SJCRH30 (cell line): ENCODE measurements around the gene FAM222A. TPM values are rescaled to one million over a fixed set of nuclear protein-coding genes. Genes with fewer than 3 reads are reported as not detected.
A peak's percentile ranks its signal among the peaks of the same experiment; 100 is the strongest.

ENCODE experiments used
- DNase-seq, 2 experiments: peaks; one replicate each; pipeline ENCODE4 v3.0.0-alpha.2; 2015 to 2020
- H3K27ac ChIP-seq: fragments of 250-450 bp; sonication (Bioruptor Pico); 2 replicates; pipeline ENCODE4 v1.5.1; 2020; ENCODE audit warnings: mild to moderate bottlenecking, moderate library complexity
- H3K27me3 ChIP-seq: fragments of 250-450 bp; sonication (Bioruptor Pico); 2 replicates; pipeline ENCODE4 v1.5.1; 2020; ENCODE audit warnings: mild to moderate bottlenecking, moderate library complexity
- H3K36me3 ChIP-seq: fragments of 250-450 bp; sonication (Bioruptor Pico); 2 replicates; pipeline ENCODE4 v1.5.1; 2020; ENCODE audit warnings: mild to moderate bottlenecking, moderate library complexity
- H3K4me1 ChIP-seq: fragments of 250-450 bp; sonication (Bioruptor Pico); 2 replicates; pipeline ENCODE4 v1.5.1; 2020; ENCODE audit warnings: mild to moderate bottlenecking, moderate library complexity
- H3K4me3 ChIP-seq: fragments of 250-450 bp; sonication (Bioruptor Pico); 2 replicates; pipeline ENCODE4 v1.5.1; 2020; ENCODE audit warnings: mild to moderate bottlenecking, moderate library complexity
- H3K9me3 ChIP-seq: fragments of 250-450 bp; sonication (Bioruptor Pico); replicated peaks from 2 replicates; pipeline ENCODE4 v1.5.1; 2020; ENCODE audit warnings: mild to moderate bottlenecking, moderate library complexity
- total RNA-seq: library from RNA; depleted of rRNA; stranded (reverse); fragments of >200 nt; shearing (Covaris generic); gene quantifications from 2 replicates; pipeline ENCODE4 v1.2.3, GENCODE V29; 2014

Gene FAM222A
- total RNA-seq, 1 experiment from 2014 or later: 17.5 TPM

- H3K27ac ChIP-seq: no peak overlapping the region
- H3K27me3 ChIP-seq: no peaks in the 10 kb centered on the region
- no peak for DNase-seq
- H3K4me1 ChIP-seq: 0 out of 2 replicates have a peak, but pooled peaks cover 5% of the 10 kb centered on the region
- no peaks in the 10 kb centered on the region; the same call in 1 of the 2 replicates for H3K9me3 ChIP-seq
- H3K4me3 ChIP-seq: no peak overlapping the region
- H3K36me3 ChIP-seq: no peaks in the 10 kb centered on the region
Observed at GRCh38 chr12:109782326-109782703, 68.7 kb downstream of the FAM222A start.

- H3K27me3 ChIP-seq: no peaks in the 10 kb centered on the region
- no peak overlapping the region for H3K27ac ChIP-seq
- no peaks in the 10 kb centered on the region for H3K4me1 ChIP-seq
- H3K36me3 ChIP-seq: no peaks in the 10 kb centered on the region
- H3K4me3 ChIP-seq: no peak overlapping the region
- no peaks in the 10 kb centered on the region; the same call in 1 of the 2 replicates for H3K9me3 ChIP-seq
- DNase-seq: no peak
Observed at GRCh38 chr12:109783135-109783964, 69.7 kb downstream of the FAM222A start.

GRCh38 chr12:109783965-109784244 lies 70.3 kb downstream of the FAM222A start:
- Histone ChIP-seq H3K27ac (no peak overlapping the region), H3K9me3 (no peaks in the 10 kb centered on the region; the same call in 1 of the 2 replicates), H3K4me3 (no peak overlapping the region), H3K4me1 (no peaks in the 10 kb centered on the region), H3K27me3 (no peaks in the 10 kb centered on the region), H3K36me3 (no peaks in the 10 kb centered on the region)
- no peak for DNase-seq

GRCh38 chr12:109785854-109786253 lies 72.2 kb downstream of the FAM222A start:
- H3K36me3 ChIP-seq: no peaks in the 10 kb centered on the region
- no peaks in the 10 kb centered on the region for H3K4me1 ChIP-seq
- no peak overlapping the region for H3K4me3 ChIP-seq
- no peaks in the 10 kb centered on the region for H3K27me3 ChIP-seq
- no peaks in the 10 kb centered on the region for H3K9me3 ChIP-seq
- H3K27ac ChIP-seq: no peak overlapping the region
- DNase-seq: no peak

GRCh38 chr12:109786799-109787198 lies 73.2 kb downstream of the FAM222A start:
- no peak for DNase-seq
- Histone ChIP-seq H3K27me3 (no peaks in the 10 kb centered on the region), H3K4me1 (no peaks in the 10 kb centered on the region), H3K27ac (no peak overlapping the region), H3K4me3 (no peak overlapping the region), H3K9me3 (no peaks in the 10 kb centered on the region), H3K36me3 (no peaks in the 10 kb centered on the region)

- DNase-seq: no peak
- Histone ChIP-seq H3K27ac (no peak overlapping the region), H3K36me3 (no peaks in the 10 kb centered on the region), H3K4me3 (no peak overlapping the region), H3K27me3 (no peaks in the 10 kb centered on the region), H3K4me1 (no peaks in the 10 kb centered on the region), H3K9me3 (no peaks in the 10 kb centered on the region)
Observed at GRCh38 chr12:109789526-109790048, 76.0 kb downstream of the FAM222A start.

- Histone ChIP-seq H3K27ac (no peak overlapping the region), H3K4me1 (no peaks in the 10 kb centered on the region), H3K9me3 (no peaks in the 10 kb centered on the region), H3K36me3 (no peaks in the 10 kb centered on the region), H3K27me3 (no peaks in the 10 kb centered on the region), H3K4me3 (no peak overlapping the region)
- DNase-seq: no peak
Observed at GRCh38 chr12:109792992-109793391, 79.4 kb downstream of the FAM222A start.

GRCh38 chr12:109793411-109793810 lies 79.8 kb downstream of the FAM222A start:
- no peak overlapping the region for H3K4me3 ChIP-seq
- H3K36me3 ChIP-seq: no peaks in the 10 kb centered on the region
- H3K27me3 ChIP-seq: no peaks in the 10 kb centered on the region
- H3K4me1 ChIP-seq: no peaks in the 10 kb centered on the region
- H3K9me3 ChIP-seq: no peaks in the 10 kb centered on the region
- no peak overlapping the region for H3K27ac ChIP-seq
- no peak for DNase-seq

GRCh38 chr12:109793826-109794501 lies 80.3 kb downstream of the FAM222A start:
- H3K36me3 ChIP-seq: no peaks in the 10 kb centered on the region
- no peaks in the 10 kb centered on the region for H3K27me3 ChIP-seq
- no peak overlapping the region for H3K27ac ChIP-seq
- H3K4me3 ChIP-seq: no peak overlapping the region
- H3K9me3 ChIP-seq: no peaks in the 10 kb centered on the region
- DNase-seq: no peak
- no peaks in the 10 kb centered on the region for H3K4me1 ChIP-seq

- H3K9me3 ChIP-seq: no peaks in the 10 kb centered on the region
- no peak overlapping the region for H3K27ac ChIP-seq
- no peak for DNase-seq
- H3K36me3 ChIP-seq: no peaks in the 10 kb centered on the region
- H3K4me3 ChIP-seq: no peak overlapping the region
- H3K27me3 ChIP-seq: no peaks in the 10 kb centered on the region
- no peaks in the 10 kb centered on the region for H3K4me1 ChIP-seq
Observed at GRCh38 chr12:109795023-109795422, 81.4 kb downstream of the FAM222A start.

- Histone ChIP-seq H3K9me3 (no peaks in the 10 kb centered on the region), H3K36me3 (no peaks in the 10 kb centered on the region), H3K27me3 (no peaks in the 10 kb centered on the region), H3K4me3 (no peak overlapping the region), H3K27ac (no peak overlapping the region), H3K4me1 (no peaks in the 10 kb centered on the region)
- no peak for DNase-seq
Observed at GRCh38 chr12:109796057-109796456, 82.4 kb downstream of the FAM222A start.

GRCh38 chr12:109797905-109798669 lies 84.5 kb downstream of the FAM222A start:
- Histone ChIP-seq H3K4me1 (no peaks in the 10 kb centered on the region), H3K36me3 (no peaks in the 10 kb centered on the region), H3K27me3 (no peaks in the 10 kb centered on the region), H3K9me3 (no peaks in the 10 kb centered on the region), H3K4me3 (no peak overlapping the region), H3K27ac (no peak overlapping the region)
- peak; percentile 23 to 44 for DNase-seq

GRCh38 chr12:109798691-109799090 lies 85.1 kb downstream of the FAM222A start:
- Histone ChIP-seq H3K36me3 (no peaks in the 10 kb centered on the region), H3K27ac (no peak overlapping the region), H3K4me1 (no peaks in the 10 kb centered on the region), H3K4me3 (no peak overlapping the region), H3K9me3 (no peaks in the 10 kb centered on the region), H3K27me3 (no peaks in the 10 kb centered on the region)
- DNase-seq: no peak

GRCh38 chr12:109800536-109800935 lies 86.9 kb downstream of the FAM222A start:
- no peaks in the 10 kb centered on the region for H3K36me3 ChIP-seq
- DNase-seq: no peak
- H3K4me3 ChIP-seq: no peak overlapping the region
- no peaks in the 10 kb centered on the region for H3K27me3 ChIP-seq
- H3K4me1 ChIP-seq: no peaks in the 10 kb centered on the region
- no peak overlapping the region for H3K27ac ChIP-seq
- no peaks in the 10 kb centered on the region for H3K9me3 ChIP-seq

- H3K27me3 ChIP-seq: no peaks in the 10 kb centered on the region
- no peak overlapping the region for H3K4me3 ChIP-seq
- no peaks in the 10 kb centered on the region for H3K4me1 ChIP-seq
- no peaks in the 10 kb centered on the region for H3K36me3 ChIP-seq
- no peak for DNase-seq
- H3K9me3 ChIP-seq: no peaks in the 10 kb centered on the region
- no peak overlapping the region for H3K27ac ChIP-seq
Observed at GRCh38 chr12:109802828-109803227, 89.2 kb downstream of the FAM222A start.
